Left renal pelvis (tissue), 4 donors: ENCODE measurements around the gene MNAT1. TPM values are rescaled to one million over a fixed set of nuclear protein-coding genes. Genes with fewer than 3 reads are reported as not detected.

Experiments used
- DNase-seq, 4 donors: peaks; one replicate each; pipeline ENCODE4 v3.0.0-alpha.2; 2013; ENCODE audit warnings: low read depth in 4 of 4, low spot score in 3 of 4
- polyA plus RNA-seq, 4 donors: library from polyadenylated mRNA; unstranded; fragments of 120-200 nt; gene quantifications; one replicate each; pipeline ENCODE4 v1.2.1, GENCODE V29; 2013; ENCODE audit not compliant: insufficient read length in 4 of 4

MNAT1 gene
- polyA plus RNA-seq, 4 donors: 30.9 to 53.7 (median 49.3) TPM

DNA sequence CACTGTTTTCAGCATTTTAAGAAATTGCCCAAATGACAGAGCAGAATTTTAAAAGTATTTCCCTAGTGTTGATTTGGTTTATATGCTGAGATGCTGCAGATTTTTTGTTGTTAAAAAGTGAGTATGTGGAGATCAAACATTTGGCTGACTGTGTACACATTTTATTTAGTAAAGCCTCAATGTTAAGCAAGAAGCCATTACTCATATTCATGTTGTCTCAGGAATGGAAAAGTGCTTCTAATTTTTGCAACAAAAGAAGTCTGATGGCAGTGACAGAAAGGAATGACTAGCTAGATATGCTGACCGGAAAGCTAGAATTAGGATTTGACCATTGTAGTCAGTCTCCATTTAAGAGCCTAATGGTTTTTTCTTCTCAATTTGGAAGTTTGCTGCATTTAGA, 269.0 kb downstream of the MNAT1 start:
- DNase-seq: no peak

GRCh38 chr14:61019537-61019936, 285.0 kb downstream of the MNAT1 start:
- no peak for DNase-seq

Other genes starting within 250 kb of the MNAT1 start
- 1 to 10 TPM in 1 of 4 donors, under 1 TPM in 3; 0.47 to 1.9 (median 0.62) TPM for gene C14orf39, start 248.7 kb upstream of the MNAT1 start, polyA plus RNA-seq
- gene SIX6, start 225.6 kb upstream of the MNAT1 start, polyA plus RNA-seq: not detected
- gene SIX1, start 85.3 kb upstream of the MNAT1 start, polyA plus RNA-seq: 10 to 100 TPM in 3 of 4 donors, 1 to 10 TPM in 1; 9.2 to 13.4 (median 11.9) TPM
- gene SIX4, start 10.4 kb upstream of the MNAT1 start, polyA plus RNA-seq: 1 to 10 TPM; 5.5 to 7.7 (median 7.0) TPM
- 10 to 100 TPM; 18.8 to 30.2 (median 22.0) TPM for gene TRMT5, start 246.3 kb downstream of the MNAT1 start, polyA plus RNA-seq
- 10 to 100 TPM; 18.4 to 26.8 (median 21.2) TPM for gene SLC38A6, start 246.5 kb downstream of the MNAT1 start, polyA plus RNA-seq